Gastrocnemius medialis (tissue), 4 donors: Measurements from ENCODE around the gene ARSI. TPM values are rescaled to one million over a fixed set of nuclear protein-coding genes. Genes with fewer than 3 reads are reported as not detected.

ENCODE experiments used
- ATAC-seq, 2 donors: fragments of 150-250 bp; one replicate each; pipeline ENCODE4 v1.9.1; 2016
- DNase-seq, 2 donors: peaks; one replicate each; pipeline ENCODE4 v3.0.0-alpha.2; 2019
- H3K27ac ChIP-seq, 4 donors: fragments of 200-600 bp; sonication (generic); 1 replicate in 1 of 4; 2 replicates in 3 of 4; pipeline ENCODE4 v1.5.1; 2016 to 2018; ENCODE audit warnings: mild to moderate bottlenecking in 2 of 4, moderate library complexity in 1 of 4
- H3K27me3 ChIP-seq, 3 donors: fragments of 200-600 bp; sonication (generic) in 2 of 3; 1 replicate in 1 of 3; 2 replicates in 2 of 3; pipeline versions ENCODE4 v1.5.1 to v1.6.0; 2016 to 2019; ENCODE audit warnings: mild to moderate bottlenecking in 1 of 3, moderate library complexity in 1 of 3
- H3K36me3 ChIP-seq, 2 donors: fragments of 200-600 bp; sonication (generic) in 1 of 2; one replicate each; pipeline ENCODE4 v1.5.1; 2017 to 2018
- H3K4me1 ChIP-seq, 2 donors: fragments of 200-600 bp; sonication (generic) in 1 of 2; one replicate each; pipeline ENCODE4 v1.5.1; 2016 to 2017; ENCODE audit warnings: mild to moderate bottlenecking in 2 of 2
- H3K4me3 ChIP-seq, 4 donors: fragments of 200-600 bp; sonication (generic) in 3 of 4; 1 replicate in 1 of 4; 2 replicates in 3 of 4; pipeline ENCODE4 v1.5.1; 2016 to 2019; ENCODE audit warnings: mild to moderate bottlenecking in 2 of 4
- H3K9me3 ChIP-seq, 3 donors: fragments of 200-600 bp; sonication (generic) in 2 of 3; 1 replicate in 1 of 3; 2 replicates in 2 of 3; pipeline ENCODE4 v1.5.1; 2016 to 2019
- CTCF ChIP-seq, 5 experiments: fragments of 450-650 bp in 3 of 5; fragments of 200-600 bp in 2 of 5; sonication (generic) in 2 of 5; IDR thresholded peaks in 4 of 5; conservative IDR thresholded peaks in 1 of 5; 1 replicate in 4 of 5; 2 replicates in 1 of 5; pipeline ENCODE4 v1.5.1; 2016 to 2019; ENCODE audit warnings: antibody characterized with exemption in 5 of 5, mild to moderate bottlenecking in 3 of 5, moderate library complexity in 3 of 5
- POLR2A ChIP-seq, 2 donors: fragments of 450-650 bp; IDR thresholded peaks; one replicate each; pipeline ENCODE4 v1.6.1; 2017; ENCODE audit warnings: antibody characterized with exemption in 2 of 2, mild to moderate bottlenecking in 2 of 2, moderate library complexity in 2 of 2
- in situ Hi-C, 4 donors: fragments of 200-750 bp; cut with MboI; loops; one replicate each; pipeline versions ENCODE4 v1.15.0 to v1.8.0; 2017; ENCODE audit warnings: low sequenced_read_pairs in 4 of 4
- intact Hi-C: fragments of 100-400 bp; cut with DNase I; formaldehyde crosslinking; loops from one replicate; pipeline ENCODE4 v1.15.1; 2023; ENCODE audit warnings: low total_unique reads
- total RNA-seq, 4 donors: library from RNA; depleted of rRNA; stranded (reverse); fragments of >200 nt; gene quantifications; one replicate each; pipeline versions ENCODE4 v1.1.0 to v1.2.3, GENCODE V29; 2016

ARSI gene
- total RNA-seq, 4 donors from 2014 or later = not detected

GRCh38 chr5:150339165-150339564, 36.5 kb upstream of the ARSI start:
- DNase-seq (peak in 1 of 2 donors; percentile 62), ATAC-seq (peak; percentile 75 to 92)
- peaks cover 0 to 13% of the 10 kb centered on the region in 2 donors for H3K4me1 ChIP-seq
- no peak overlapping the region for H3K4me3 ChIP-seq
- H3K27ac ChIP-seq = peak overlapping the region in 3 of 4 donors; percentile 28 to 57 (median 35)
- H3K9me3 ChIP-seq = no peaks in the 10 kb centered on the region
- H3K27me3 ChIP-seq = no peaks in the 10 kb centered on the region
- no peak for TF ChIP-seq CTCF (IDR thresholded peaks at IDR 0.05 in 4 of 5, conservative IDR thresholded peaks at IDR 0.05 in 1 of 5)
- TF ChIP-seq POLR2A (IDR thresholded peaks at IDR 0.05) = no peak
- H3K36me3 ChIP-seq = no peaks in the 10 kb centered on the region
- in situ Hi-C loops = no loop called here
- intact Hi-C loops = no loop called here

- H3K27ac ChIP-seq = peak overlapping the region in 2 of 4 donors; percentile 28 to 57
- ATAC-seq (peak in 1 of 2 donors; percentile 14), DNase-seq (no peak)
- in situ Hi-C loops (no loop called here), intact Hi-C loops (no loop called here)
- no peaks in the 10 kb centered on the region for H3K9me3 ChIP-seq
- H3K36me3 ChIP-seq = no peaks in the 10 kb centered on the region
- H3K4me1 ChIP-seq = peaks cover 0 to 13% of the 10 kb centered on the region in 2 donors
- no peaks in the 10 kb centered on the region for H3K27me3 ChIP-seq
- no peak for TF ChIP-seq POLR2A (IDR thresholded peaks at IDR 0.05)
- no peak for TF ChIP-seq CTCF (IDR thresholded peaks at IDR 0.05 in 4 of 5, conservative IDR thresholded peaks at IDR 0.05 in 1 of 5)
- no peak overlapping the region for H3K4me3 ChIP-seq
These were observed 35.8 kb upstream of the ARSI start for GRCh38 chr5:150338546-150338945.

GRCh38 chr5:150335778-150336177, 33.1 kb upstream of the ARSI start:
- Histone ChIP-seq H3K4me3 (no peak overlapping the region), H3K36me3 (no peaks in the 10 kb centered on the region), H3K27ac (no peak overlapping the region), H3K27me3 (no peaks in the 10 kb centered on the region), H3K4me1 (peaks cover 0 to 13% of the 10 kb centered on the region in 2 donors), H3K9me3 (no peaks in the 10 kb centered on the region)
- ATAC-seq (no peak), DNase-seq (no peak)
- no peak for TF ChIP-seq CTCF (IDR thresholded peaks at IDR 0.05 in 4 of 5, conservative IDR thresholded peaks at IDR 0.05 in 1 of 5)
- TF ChIP-seq POLR2A (IDR thresholded peaks at IDR 0.05) = no peak
- intact Hi-C loops (no loop called here), in situ Hi-C loops (no loop called here)

GRCh38 chr5:150333400-150333799, 30.7 kb upstream of the ARSI start:
- in situ Hi-C loops = no loop called here
- intact Hi-C loops = no loop called here

More at GRCh38 chr5:150333400-150333799, 30.7 kb upstream of the ARSI start:
- no peaks in the 10 kb centered on the region for H3K9me3 ChIP-seq
- H3K36me3 ChIP-seq = no peaks in the 10 kb centered on the region
- ATAC-seq (no peak), DNase-seq (no peak)
- H3K4me1 ChIP-seq = peaks cover 0 to 4% of the 10 kb centered on the region in 2 donors
- H3K4me3 ChIP-seq = no peak overlapping the region
- H3K27ac ChIP-seq = no peak overlapping the region
- no peak for TF ChIP-seq POLR2A (IDR thresholded peaks at IDR 0.05)
- no peak for TF ChIP-seq CTCF (IDR thresholded peaks at IDR 0.05 in 4 of 5, conservative IDR thresholded peaks at IDR 0.05 in 1 of 5)
- no peaks in the 10 kb centered on the region for H3K27me3 ChIP-seq
